ENCODE data around the gene CLSTN3. TPM values are rescaled to one million over a fixed set of nuclear protein-coding genes. Genes with fewer than 3 reads are reported as not detected.

The CLSTN3 gene
- total RNA-seq, 1 donor = 7.6 TPM

DNA sequence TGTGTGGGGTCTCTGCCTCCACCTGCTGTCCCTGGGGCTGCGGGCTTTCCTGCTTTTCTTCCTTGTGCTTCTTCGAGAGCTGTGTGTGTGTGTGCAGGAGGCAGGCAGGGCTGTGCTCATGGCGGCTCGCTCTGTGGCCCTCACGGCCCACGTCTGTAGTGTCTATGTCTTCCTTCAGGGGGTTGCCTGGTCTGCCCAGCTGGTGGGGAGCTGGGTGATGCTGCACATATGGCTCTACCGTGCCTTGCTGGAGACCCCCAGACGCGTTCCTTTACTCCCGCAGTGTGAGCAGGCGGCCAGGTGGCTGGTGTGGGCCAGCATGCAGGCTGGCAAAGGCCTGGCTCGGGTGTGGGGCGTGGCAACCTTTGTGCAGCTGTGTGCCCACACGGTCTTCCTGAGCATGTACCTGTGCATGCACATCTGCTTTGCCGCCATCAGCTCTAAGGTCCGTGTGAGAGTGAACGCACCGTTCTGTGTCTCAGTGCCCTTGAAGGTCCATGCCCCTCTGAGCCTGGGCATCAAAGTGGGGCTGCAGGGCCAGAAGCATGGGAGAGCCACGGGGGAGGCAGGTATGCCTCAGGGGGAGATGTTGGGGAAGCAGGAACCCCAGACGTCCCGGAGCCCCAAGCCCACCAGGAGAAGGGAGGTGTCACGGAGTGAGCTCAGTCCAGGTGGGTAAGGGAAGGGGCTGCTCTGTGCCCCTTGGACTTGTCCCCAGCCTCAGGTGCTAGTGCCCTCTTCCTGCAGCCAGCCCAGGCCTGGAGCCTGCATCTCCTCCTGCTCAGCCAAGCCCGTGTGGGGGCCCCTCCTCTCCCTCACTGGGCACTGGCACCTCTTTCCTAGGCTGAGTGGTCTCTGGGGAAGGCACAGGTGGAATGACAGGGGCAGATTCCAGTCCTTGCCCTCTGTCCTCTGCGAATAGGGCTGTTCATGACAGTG is 26.4 kb downstream of the CLSTN3 start:
- Histone ChIP-seq H3K9me3 (ENCODE audit: low read depth, low read length) (no peaks in the 10 kb centered on the region), H3K27ac (ENCODE audit: low read depth, low read length) (no peak overlapping the region), H3K4me2 (ENCODE audit: insufficient read depth, low read length) (no peak overlapping the region), H3K4me3 (ENCODE audit: insufficient read depth, low read length) (no peak overlapping the region), H3K4me1 (ENCODE audit: insufficient read depth, low read length) (no peaks in the 10 kb centered on the region), H4K20me1 (ENCODE audit: insufficient read depth, low read length) (no peaks in the 10 kb centered on the region), H2AFZ (ENCODE audit: low read length) (no peak overlapping the region), H3K36me3 (ENCODE audit: insufficient read depth, low read length) (no peaks in the 10 kb centered on the region), H3K79me2 (ENCODE audit: insufficient read depth, low read length) (no peaks in the 10 kb centered on the region), H3K27me3 (ENCODE audit: insufficient read depth, low read length) (no peaks in the 10 kb centered on the region)
- DNase-seq (ENCODE audit: insufficient read length, low spot score, missing footprints) = peak; percentile 58
- TF ChIP-seq, protein P1, sequence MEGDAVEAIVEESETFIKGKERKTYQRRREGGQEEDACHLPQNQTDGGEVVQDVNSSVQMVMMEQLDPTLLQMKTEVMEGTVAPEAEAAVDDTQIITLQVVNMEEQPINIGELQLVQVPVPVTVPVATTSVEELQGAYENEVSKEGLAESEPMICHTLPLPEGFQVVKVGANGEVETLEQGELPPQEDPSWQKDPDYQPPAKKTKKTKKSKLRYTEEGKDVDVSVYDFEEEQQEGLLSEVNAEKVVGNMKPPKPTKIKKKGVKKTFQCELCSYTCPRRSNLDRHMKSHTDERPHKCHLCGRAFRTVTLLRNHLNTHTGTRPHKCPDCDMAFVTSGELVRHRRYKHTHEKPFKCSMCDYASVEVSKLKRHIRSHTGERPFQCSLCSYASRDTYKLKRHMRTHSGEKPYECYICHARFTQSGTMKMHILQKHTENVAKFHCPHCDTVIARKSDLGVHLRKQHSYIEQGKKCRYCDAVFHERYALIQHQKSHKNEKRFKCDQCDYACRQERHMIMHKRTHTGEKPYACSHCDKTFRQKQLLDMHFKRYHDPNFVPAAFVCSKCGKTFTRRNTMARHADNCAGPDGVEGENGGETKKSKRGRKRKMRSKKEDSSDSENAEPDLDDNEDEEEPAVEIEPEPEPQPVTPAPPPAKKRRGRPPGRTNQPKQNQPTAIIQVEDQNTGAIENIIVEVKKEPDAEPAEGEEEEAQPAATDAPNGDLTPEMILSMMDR (IDR thresholded peaks at IDR 0.05; ENCODE audit: extremely low read depth, low read depth, low read length) = no peak

DNA sequence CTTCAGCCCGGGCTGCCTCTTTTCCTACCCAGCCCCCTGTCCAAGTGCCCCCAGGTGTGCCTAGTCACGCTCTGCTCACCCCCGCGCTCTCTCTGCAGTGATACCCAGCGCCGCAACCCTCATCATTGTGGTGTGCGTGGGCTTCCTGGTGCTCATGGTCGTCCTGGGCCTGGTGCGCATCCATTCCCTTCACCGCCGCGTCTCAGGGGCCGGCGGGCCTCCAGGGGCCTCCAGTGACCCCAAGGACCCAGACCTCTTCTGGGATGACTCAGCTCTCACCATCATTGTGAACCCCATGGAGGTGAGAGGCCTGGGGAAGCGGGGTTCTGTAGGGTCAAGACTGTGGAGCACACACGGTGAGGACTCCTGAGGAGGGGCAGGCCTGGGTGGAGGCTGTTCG is 27.2 kb downstream of the CLSTN3 start:
- Histone ChIP-seq H3K27ac (ENCODE audit: low read depth, low read length) (no peak overlapping the region), H3K4me1 (ENCODE audit: insufficient read depth, low read length) (no peaks in the 10 kb centered on the region), H3K79me2 (ENCODE audit: insufficient read depth, low read length) (no peaks in the 10 kb centered on the region), H2AFZ (ENCODE audit: low read length) (no peak overlapping the region), H3K36me3 (ENCODE audit: insufficient read depth, low read length) (no peaks in the 10 kb centered on the region), H4K20me1 (ENCODE audit: insufficient read depth, low read length) (no peaks in the 10 kb centered on the region), H3K27me3 (ENCODE audit: insufficient read depth, low read length) (peaks cover 3% of the 10 kb centered on the region), H3K9me3 (ENCODE audit: low read depth, low read length) (no peaks in the 10 kb centered on the region), H3K4me3 (ENCODE audit: insufficient read depth, low read length) (no peak overlapping the region), H3K4me2 (ENCODE audit: insufficient read depth, low read length) (no peak overlapping the region)
- no peak for DNase-seq (ENCODE audit: insufficient read length, low spot score, missing footprints)
- TF ChIP-seq, protein P1 (IDR thresholded peaks at IDR 0.05; ENCODE audit: extremely low read depth, low read depth, low read length) = no peak

DNA sequence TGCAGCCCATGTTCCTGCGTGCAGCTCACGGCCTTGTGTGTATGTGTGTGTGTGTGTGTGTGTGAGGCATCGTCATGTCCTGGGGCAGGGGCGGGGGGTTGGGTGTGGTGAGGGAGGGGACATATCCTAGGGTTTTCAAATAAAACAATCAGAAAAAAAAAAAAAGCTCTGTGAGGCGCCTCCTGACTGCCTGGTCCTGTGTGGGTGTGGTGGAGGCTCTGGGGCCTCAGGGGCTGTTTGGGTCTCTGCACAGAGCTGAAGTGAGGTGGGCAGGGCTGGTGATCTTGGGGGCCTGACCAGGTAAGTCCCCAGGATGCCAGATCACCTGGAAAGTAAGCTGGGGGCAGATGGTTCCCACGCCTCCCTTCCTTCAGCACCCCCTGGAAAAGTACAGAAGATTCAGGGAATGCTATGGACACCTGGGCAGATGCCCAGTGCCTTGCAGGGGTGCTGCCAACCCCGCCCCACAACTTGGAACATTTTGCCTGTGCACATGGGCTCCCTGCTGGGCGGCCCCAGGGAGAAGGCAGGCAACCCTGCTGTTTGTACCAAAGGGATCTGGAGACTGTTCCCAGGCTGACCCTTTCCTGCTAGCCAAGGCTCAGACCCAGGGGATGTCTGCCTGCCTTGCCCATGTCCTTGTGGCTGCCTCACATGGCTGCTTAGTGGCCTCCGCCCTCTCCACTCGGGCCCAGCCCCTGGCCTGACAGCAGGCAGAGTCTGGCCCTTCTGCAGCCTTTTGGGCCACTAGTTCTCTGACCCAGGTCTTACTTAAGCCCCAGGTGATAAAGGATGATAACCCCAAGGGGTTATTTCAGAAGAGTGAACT is 28.8 kb downstream of the CLSTN3 start:
- peak; percentile 59 for DNase-seq (ENCODE audit: insufficient read length, low spot score, missing footprints)

More for the DNA sequence above, 28.8 kb downstream of the CLSTN3 start:
- H3K4me3 ChIP-seq (ENCODE audit: insufficient read depth, low read length) = no peak overlapping the region
- H3K27ac ChIP-seq (ENCODE audit: low read depth, low read length) = no peak overlapping the region
- H3K36me3 ChIP-seq (ENCODE audit: insufficient read depth, low read length) = no peaks in the 10 kb centered on the region
- no peak overlapping the region for H2AFZ ChIP-seq (ENCODE audit: low read length)
- H3K27me3 ChIP-seq (ENCODE audit: insufficient read depth, low read length) = peaks cover 11% of the 10 kb centered on the region
- no peaks in the 10 kb centered on the region for H3K79me2 ChIP-seq (ENCODE audit: insufficient read depth, low read length)
- H3K4me1 ChIP-seq (ENCODE audit: insufficient read depth, low read length) = no peaks in the 10 kb centered on the region
- H4K20me1 ChIP-seq (ENCODE audit: insufficient read depth, low read length) = no peaks in the 10 kb centered on the region
- TF ChIP-seq, protein P1 (IDR thresholded peaks at IDR 0.05; ENCODE audit: extremely low read depth, low read depth, low read length) = no peak
- H3K9me3 ChIP-seq (ENCODE audit: low read depth, low read length) = no peaks in the 10 kb centered on the region
- no peak overlapping the region for H3K4me2 ChIP-seq (ENCODE audit: insufficient read depth, low read length)

Data from osteoblast (primary cell).